Ureter (tissue), 1 donor: ENCODE results near the gene SLC25A21. TPM values are rescaled to one million over a fixed set of nuclear protein-coding genes. Genes with fewer than 3 reads are reported as not detected.

Experiments
- DNase-seq: peaks from one replicate; pipeline ENCODE4 v3.0.0-alpha.2; 2020; ENCODE audit warnings: low spot score
- total RNA-seq: library from RNA; stranded (reverse); gene quantifications from one replicate; pipeline ENCODE4 v1.2.4, GENCODE V29; 2023
- donor health status: DM: yes; HTN: yes; CAD: no.

The SLC25A21 gene
- total RNA-seq, 1 donor from 2014 or later: 2.2 TPM

GRCh38 chr14:36663404-36664321 lies 508.7 kb downstream of the SLC25A21 start:
- DNase-seq: no peak

- DNase-seq: peak; percentile 51
These were observed 509.6 kb downstream of the SLC25A21 start for GRCh38 chr14:36662543-36663403.

GRCh38 chr14:36662258-36662542 lies 510.2 kb downstream of the SLC25A21 start:
- no peak for DNase-seq

GRCh38 chr14:36661506-36662257 lies 510.7 kb downstream of the SLC25A21 start, which contains the start of gene PAX9:
TSS of gene PAX9 (plus strand) at chr14:36661860. CDS start at chr14:36662090, 230 bp downstream.
- peak; percentile 86 for DNase-seq

- no peak for DNase-seq
These were observed 511.5 kb downstream of the SLC25A21 start for GRCh38 chr14:36660736-36661505.

- DNase-seq: no peak
These were observed 512.3 kb downstream of the SLC25A21 start for GRCh38 chr14:36659822-36660735.

- no peak for DNase-seq
These were observed 513.2 kb downstream of the SLC25A21 start for GRCh38 chr14:36659010-36659821.

- no peak for DNase-seq
These were observed 514.0 kb downstream of the SLC25A21 start for GRCh38 chr14:36658123-36659009.

GRCh38 chr14:36657399-36658122 lies 514.8 kb downstream of the SLC25A21 start:
- no peak for DNase-seq

GRCh38 chr14:36656687-36657398 lies 515.6 kb downstream of the SLC25A21 start:
- DNase-seq: no peak

GRCh38 chr14:36655963-36656686 lies 516.3 kb downstream of the SLC25A21 start:
- no peak for DNase-seq

GRCh38 chr14:36655571-36655962 lies 516.8 kb downstream of the SLC25A21 start:
- no peak for DNase-seq

- DNase-seq: no peak
These were observed 517.5 kb downstream of the SLC25A21 start for GRCh38 chr14:36654794-36655381.

- no peak for DNase-seq
These were observed 518.2 kb downstream of the SLC25A21 start for GRCh38 chr14:36653962-36654793.

GRCh38 chr14:36653413-36653812 lies 519.0 kb downstream of the SLC25A21 start:
- DNase-seq: no peak
